ENCODE measurements around the gene PRKAR2A. TPM values are rescaled to one million over a fixed set of nuclear protein-coding genes. Genes with fewer than 3 reads are reported as not detected.
"Not testable (repeated sequence)": the region's sequence is repeated elsewhere in the genome, so short reads cannot be mapped to it uniquely, and the experiment has no call there.

PRKAR2A gene
- total and polyA plus RNA-seq, 2 donors (not counting 3 experiments of a cell fraction or from before 2014, with no cell fraction given), result 8.6 to 69.9 TPM

DNA sequence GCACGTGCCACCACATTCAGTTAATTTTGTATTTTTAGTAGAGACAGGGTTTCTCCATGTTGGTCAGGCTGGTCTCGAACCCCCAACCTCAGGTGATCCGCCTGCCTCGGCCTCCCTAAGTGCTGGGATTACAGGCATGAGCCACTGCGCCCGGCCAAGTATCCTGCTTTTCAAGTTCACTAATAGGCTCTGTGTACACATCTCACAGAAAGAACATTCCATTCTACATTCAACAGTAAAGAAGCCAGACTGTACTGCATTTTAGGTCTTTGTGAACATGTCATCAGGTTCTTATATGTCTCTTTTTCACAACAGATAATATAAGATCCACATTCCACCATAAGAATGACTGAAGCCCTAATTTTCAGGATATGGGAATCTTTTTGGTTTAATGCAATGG, 88.1 kb downstream of the PRKAR2A start:
- H3K27me3 ChIP-seq (ENCODE audit: control insufficient read depth in 2 of 2, insufficient read depth in 2 of 2, low read length in 2 of 2); POLR2A ChIA-PET; intact Hi-C loops (cut with micrococcal nuclease); H4K20me1 ChIP-seq (replicated peaks; ENCODE audit: control insufficient read depth, extremely low read depth, insufficient read depth, low read length); H3K36me3 ChIP-seq (ENCODE audit: control insufficient read depth in 2 of 2, extremely low read depth in 1 of 2, insufficient read depth in 2 of 2, low read length in 2 of 2); BruUV-seq (replicated peaks); H3K79me2 ChIP-seq (ENCODE audit: control insufficient read depth, insufficient read depth, low read length); DNase-seq (ENCODE audit: low read depth, low spot score); H3K4me2 ChIP-seq (ENCODE audit: insufficient read depth, low read length); H3K9me3 ChIP-seq (replicated peaks; ENCODE audit: control insufficient read depth, insufficient read depth, low read length); H3K9me1 ChIP-seq (replicated peaks; ENCODE audit: control insufficient read depth, extremely low read depth, insufficient read depth, low read length); H3K4me1 ChIP-seq (ENCODE audit: control insufficient read depth, extremely low read depth, insufficient read depth, low read length); H3K27ac ChIP-seq (ENCODE audit: insufficient read depth, low read depth, low read length); H3K4me3 ChIP-seq (replicated peaks in 1 of 3; ENCODE audit: insufficient read depth in 1 of 3, low read depth in 1 of 3, low read length in 3 of 3); dilution Hi-C loops (cut with MboI; ENCODE audit: extremely low pct_ligation_motif_present, low sequenced_read_pairs); FAIRE-seq; H2AFZ ChIP-seq (ENCODE audit: low read depth, low read length); H3K9ac ChIP-seq (replicated peaks; ENCODE audit: extremely low read depth, insufficient read depth, low read length): not testable (repeated sequence)
- CTCF ChIA-PET, result interaction anchor here (0.9 to 3.2 kb wide), 2 partner anchors 19 to 101 kb away, joined by 3 to 13 read pairs; no protein-coding TSS in a partner anchor

DNA sequence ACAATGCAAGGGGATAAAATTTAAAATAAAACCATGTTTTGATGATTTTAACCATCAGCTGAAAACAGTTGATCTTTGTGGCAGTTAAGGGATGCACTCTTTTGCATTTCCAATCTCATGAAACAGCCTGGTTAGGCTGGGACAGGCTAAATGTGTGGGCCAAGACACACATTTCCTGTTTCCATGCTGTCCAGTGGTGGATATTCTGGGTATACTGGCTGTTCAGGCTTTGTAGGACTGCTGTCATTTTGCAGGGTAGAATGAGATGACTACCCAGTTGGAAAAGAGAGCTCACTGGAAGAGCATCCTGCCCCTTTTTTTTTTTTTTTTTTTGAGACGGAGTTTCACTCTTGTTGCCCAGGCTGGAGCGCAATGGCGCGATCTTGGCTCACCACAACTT, 88.6 kb downstream of the PRKAR2A start:
- no peaks in the 10 kb centered on the region for H3K4me1 ChIP-seq (ENCODE audit: control insufficient read depth, extremely low read depth, insufficient read depth, low read length)
- H3K4me2 ChIP-seq (ENCODE audit: insufficient read depth, low read length), result no peak overlapping the region
- FAIRE-seq (no peak), DNase-seq (ENCODE audit: low read depth, low spot score) (no peak)
- no peak overlapping the region for H3K27ac ChIP-seq (ENCODE audit: insufficient read depth, low read depth, low read length)
- no peak overlapping the region for H3K4me3 ChIP-seq (replicated peaks in 1 of 3; ENCODE audit: insufficient read depth in 1 of 3, low read depth in 1 of 3, low read length in 3 of 3)
- no peaks in the 10 kb centered on the region for H3K9me1 ChIP-seq (replicated peaks; ENCODE audit: control insufficient read depth, extremely low read depth, insufficient read depth, low read length)
- H3K36me3 ChIP-seq (ENCODE audit: control insufficient read depth in 2 of 2, extremely low read depth in 1 of 2, insufficient read depth in 2 of 2, low read length in 2 of 2), result peaks cover 0 to 2% of the 10 kb centered on the region in 2 experiments
- H2AFZ ChIP-seq (ENCODE audit: low read depth, low read length), result no peak overlapping the region
- dilution Hi-C loops (cut with MboI; ENCODE audit: extremely low pct_ligation_motif_present, low sequenced_read_pairs), result no loop called here
- TF ChIP-seq MAX (IDR thresholded peaks at IDR 0.05; ENCODE audit: insufficient read depth, insufficient read length) (no peak), FOS (IDR thresholded peaks at IDR 0.05; ENCODE audit: borderline replicate concordance, insufficient read depth, low read length) (no peak), EZH2 (IDR thresholded peaks at IDR 0.05; ENCODE audit: borderline replicate concordance, low read depth, low read length, severe bottlenecking) (no peak)
- no peaks in the 10 kb centered on the region for H3K27me3 ChIP-seq (ENCODE audit: control insufficient read depth in 2 of 2, insufficient read depth in 2 of 2, low read length in 2 of 2)
- H4K20me1 ChIP-seq (replicated peaks; ENCODE audit: control insufficient read depth, extremely low read depth, insufficient read depth, low read length), result no peaks in the 10 kb centered on the region
- intact Hi-C loops (cut with micrococcal nuclease), result no loop called here
- ChIA-PET POLR2A (no interaction called here), CTCF (interaction anchor here (0.6 to 3.2 kb wide), 2 partner anchors 19 to 563 kb away, joined by 3 to 13 read pairs; no protein-coding TSS in a partner anchor)
- H3K9me3 ChIP-seq (replicated peaks; ENCODE audit: control insufficient read depth, insufficient read depth, low read length), result no peaks in the 10 kb centered on the region
- H3K79me2 ChIP-seq (ENCODE audit: control insufficient read depth, insufficient read depth, low read length), result no peaks in the 10 kb centered on the region
- no peak overlapping the region for H3K9ac ChIP-seq (replicated peaks; ENCODE audit: extremely low read depth, insufficient read depth, low read length)
- BruUV-seq (replicated peaks), result no TSS peak

Measured in endothelial cell of umbilical vein (primary cell).